K562 (cell line): Measurements from ENCODE around the gene ECM2.

Experiments used
- ATF2 ChIP-seq: sonication (generic); formaldehyde crosslinking; IDR thresholded peaks from 2 replicates; pipeline ENCODE4 v1.8.1; 2022; ENCODE audit warnings: missing genetic modification reagents
- E2F1 ChIP-seq: sonication (generic); formaldehyde crosslinking; IDR thresholded peaks from 2 replicates; pipeline ENCODE4 v1.8.1; 2023; ENCODE audit warnings: mild to moderate bottlenecking, missing genetic modification reagents, moderate library complexity
- EP300 ChIP-seq: IDR thresholded peaks from 2 replicates; pipeline ENCODE4 v1.6.1; 2012; ENCODE audit warnings: low read length, improper control_type of control experiment
- NFRKB ChIP-seq: fragments of 450-650 bp; IDR thresholded peaks from 2 replicates; pipeline ENCODE4 v1.6.1; 2016; ENCODE audit warnings: low read depth
- SMAD3 ChIP-seq: fragments of 450-650 bp; formaldehyde crosslinking; conservative IDR thresholded peaks from 2 replicates; pipeline ENCODE4 v1.4.0; 2020; ENCODE audit warnings: mild to moderate bottlenecking
- SMARCA5 ChIP-seq: fragments of 450-650 bp; IDR thresholded peaks from 2 replicates; pipeline ENCODE4 v1.6.1; 2016
- THRB ChIP-seq: fragments of 450-650 bp; formaldehyde crosslinking; conservative IDR thresholded peaks from 2 replicates; pipeline ENCODE4 v1.4.0; 2022; ENCODE audit warnings: mild to moderate bottlenecking, missing genetic modification characterization
- ZNF79 ChIP-seq: fragments of 250-450 bp; sonication (Bioruptor Pico); IDR thresholded peaks from 2 replicates; pipeline ENCODE4 v1.4.0; 2020; ENCODE audit warnings: low read depth, mild to moderate bottlenecking, moderate library complexity
- ZZZ3 ChIP-seq: fragments of 450-650 bp; IDR thresholded peaks from 2 replicates; pipeline ENCODE4 v1.6.1; 2016; ENCODE audit warnings: antibody characterized with exemption, mild to moderate bottlenecking, moderate library complexity

- TF ChIP-seq NFRKB (no peak), ZZZ3 (no peak), ATF2 (CRISPR knock-in tag) (no peak), EP300 (no peak), THRB (no peak), SMARCA5 (no peak), E2F1 (no peak), ZNF79 (CRISPR knock-in tag) (no peak), SMAD3 (CRISPR knock-in tag) (no peak)
Observed at GRCh38 chr9:92512622-92513021, 23.2 kb downstream of the ECM2 start.
